Activated T-cell treated with anti-CD3 and anti-CD28 coated beads, Interleukin-2, amount 50 U/mL, for 72 hours (primary cell): Measurements from ENCODE around the gene CD63. TPM values are rescaled to one million over a fixed set of nuclear protein-coding genes. Genes with fewer than 3 reads are reported as not detected.

Source experiments
- ATAC-seq, 2 donors: fragments of 150-1000 bp; cut with Tn5 transposase; replicated peaks in 1 of 2; 2 replicates each; pipeline ENCODE4 v1.10.0; 2021; ENCODE audit warnings: moderate library complexity in 2 of 2, mild to moderate bottlenecking in 1 of 2
- DNase-seq, 2 donors: peaks; one replicate each; pipeline ENCODE4 v3.0.0; 2021 to 2022; ENCODE audit warnings: mixed read lengths in 1 of 2
- H3K27ac Mint-ChIP-seq: one replicate; pipeline ENCODE4 v1.8.0; 2022; ENCODE audit warnings: mild to moderate bottlenecking, moderate library complexity, mixed read lengths
- H3K27me3 Mint-ChIP-seq: one replicate; pipeline ENCODE4 v1.8.0; 2022; ENCODE audit warnings: low read depth, mixed read lengths
- H3K36me3 Mint-ChIP-seq, 2 donors: one replicate each; pipeline ENCODE4 v1.8.0; 2022; ENCODE audit warnings: mixed read lengths in 2 of 2, mild to moderate bottlenecking in 1 of 2; ENCODE audit not compliant: insufficient read depth in 2 of 2
- H3K4me1 Mint-ChIP-seq: one replicate; pipeline ENCODE4 v1.8.0; 2022; ENCODE audit warnings: low read depth, mixed read lengths
- H3K4me3 Mint-ChIP-seq, 2 donors: one replicate each; pipeline ENCODE4 v1.8.0; 2022; ENCODE audit warnings: mild to moderate bottlenecking in 2 of 2, mixed read lengths in 2 of 2, moderate library complexity in 2 of 2
- H3K9me3 Mint-ChIP-seq, 2 donors: one replicate each; pipeline ENCODE4 v1.8.0; 2022; ENCODE audit warnings: mixed read lengths in 2 of 2
- total RNA-seq, 2 donors: library from RNA; stranded (reverse); gene quantifications; one replicate each; pipeline ENCODE4 v1.2.3, GENCODE V29; 2022

The CD63 gene
- total RNA-seq, 2 donors from 2014 or later: 122 to 154 TPM

DNA sequence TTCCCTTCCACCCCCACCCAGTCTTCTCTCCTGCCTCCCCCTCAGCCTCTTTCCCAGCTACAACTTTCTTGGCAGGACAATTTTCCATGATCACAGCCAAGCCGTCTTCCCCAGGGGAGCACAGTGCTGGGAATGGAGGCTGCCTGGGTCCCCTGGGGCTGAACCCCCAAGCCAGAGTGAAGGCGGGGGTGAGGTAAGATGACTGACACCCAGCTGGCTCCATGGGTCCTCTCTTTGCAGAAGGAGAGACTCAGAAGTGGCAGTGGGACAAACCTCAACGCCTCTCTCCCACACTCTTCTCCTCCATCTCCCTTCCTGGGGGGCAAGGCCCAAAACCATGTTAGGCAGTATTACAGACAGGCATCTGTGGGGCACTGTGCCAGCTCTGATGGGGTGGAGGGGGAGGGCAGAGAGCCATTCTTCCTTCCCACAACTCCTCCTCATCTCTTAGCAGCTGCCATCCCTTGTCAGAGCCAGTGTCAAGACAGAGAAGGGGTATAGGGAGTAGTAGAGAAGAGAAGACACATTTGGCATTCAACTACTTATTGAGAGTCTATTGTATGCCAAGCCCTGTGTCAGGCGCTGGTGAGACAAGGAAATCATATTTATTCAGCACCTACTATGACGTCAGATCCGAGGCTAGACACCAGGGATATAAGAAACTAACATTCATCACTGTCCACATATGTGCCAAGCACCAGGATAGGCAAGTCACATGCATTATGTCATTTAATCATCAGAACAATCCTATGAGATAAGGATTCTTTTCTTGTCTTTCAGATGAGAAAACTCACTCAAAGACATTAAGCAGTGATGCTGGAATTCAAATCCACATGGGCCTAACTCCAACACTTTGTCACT is 24.7 kb downstream of the CD63 start:
- Mint-ChIP-seq H3K36me3 (peaks cover 0 to 1% of the 10 kb centered on the region in 2 donors), H3K4me1 (peaks cover 17% of the 10 kb centered on the region), H3K27ac (no peak overlapping the region), H3K9me3 (no peaks in the 10 kb centered on the region), H3K4me3 (no peak overlapping the region), H3K27me3 (peaks cover 21% of the 10 kb centered on the region)
- DNase-seq: no peak
- no peak for ATAC-seq

- Mint-ChIP-seq H3K4me1 (peaks cover 9% of the 10 kb centered on the region), H3K4me3 (no peak overlapping the region), H3K27me3 (peaks cover 13% of the 10 kb centered on the region), H3K27ac (no peak overlapping the region), H3K36me3 (peaks cover 0 to 1% of the 10 kb centered on the region in 2 donors), H3K9me3 (no peaks in the 10 kb centered on the region)
- no peak for DNase-seq
- ATAC-seq: no peak
Observed at GRCh38 chr12:55703288-55703687, 25.5 kb downstream of the CD63 start.

DNA sequence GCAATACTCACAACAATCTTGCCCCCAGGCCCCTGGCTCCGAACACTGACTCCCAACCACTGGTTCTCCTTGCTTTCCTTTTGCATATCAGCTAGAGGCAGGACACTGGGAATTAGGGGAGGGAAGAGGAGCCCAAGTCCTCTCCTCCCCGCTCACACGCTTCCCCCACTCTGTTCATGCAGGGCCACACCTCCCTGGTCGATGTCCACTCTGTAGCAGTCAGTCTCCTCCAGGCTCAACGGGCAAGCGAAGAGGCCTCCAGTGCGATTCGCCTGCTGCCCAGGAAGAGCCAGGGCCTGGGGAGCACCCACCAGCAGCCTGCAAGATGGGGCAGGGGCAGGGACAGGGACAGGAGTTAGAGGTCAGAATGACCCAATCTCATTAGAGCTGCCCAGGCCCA is 25.9 kb downstream of the CD63 start:
- peaks cover 0 to 1% of the 10 kb centered on the region in 2 donors for H3K36me3 Mint-ChIP-seq
- DNase-seq: no peak
- peaks cover 9% of the 10 kb centered on the region for H3K27me3 Mint-ChIP-seq
- H3K4me1 Mint-ChIP-seq: peaks cover 5% of the 10 kb centered on the region
- no peak overlapping the region for H3K4me3 Mint-ChIP-seq
- ATAC-seq: no peak
- no peak overlapping the region for H3K27ac Mint-ChIP-seq
- no peaks in the 10 kb centered on the region for H3K9me3 Mint-ChIP-seq

DNA sequence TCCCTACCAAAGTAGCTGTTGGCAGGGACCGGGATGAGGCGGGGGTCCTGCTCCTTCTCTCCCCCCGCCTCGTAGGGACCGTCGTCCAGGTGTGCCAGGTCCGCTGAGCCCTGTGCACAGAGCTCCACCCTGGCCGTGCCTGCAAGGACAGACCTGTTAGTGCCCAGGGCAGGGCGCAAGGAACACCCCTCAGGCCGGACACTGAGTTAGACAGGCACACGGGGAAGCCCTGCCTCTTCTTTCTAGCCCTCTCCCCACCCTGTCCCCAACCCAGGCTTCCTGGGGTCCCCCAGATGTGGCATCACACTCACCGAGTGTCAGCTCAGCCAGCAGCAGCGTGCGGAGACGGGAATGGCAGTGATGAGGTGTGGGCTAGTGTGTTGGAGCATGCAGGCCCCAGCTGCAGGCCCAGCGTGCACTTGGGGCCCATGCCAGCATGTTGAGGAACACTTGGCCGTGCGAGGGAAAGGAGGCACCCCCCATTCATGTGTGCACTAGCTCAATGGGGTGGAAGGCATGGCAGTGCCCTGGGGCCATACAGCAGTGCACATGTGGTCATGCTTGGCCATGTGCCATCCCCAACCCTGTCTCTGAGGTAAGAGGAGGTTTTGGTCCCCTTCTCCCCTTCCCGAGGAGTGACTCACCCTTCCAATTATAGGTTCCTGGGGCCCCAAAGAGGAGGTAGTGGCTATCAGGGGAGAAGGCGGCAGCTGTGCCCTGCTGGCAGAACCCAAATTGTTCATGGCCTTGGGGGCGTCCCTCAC is 28.4 kb downstream of the CD63 start:
- Mint-ChIP-seq H3K36me3 (peaks cover 0 to 1% of the 10 kb centered on the region in 2 donors), H3K4me1 (no peaks in the 10 kb centered on the region), H3K4me3 (no peak overlapping the region), H3K27me3 (no peaks in the 10 kb centered on the region), H3K27ac (no peak overlapping the region), H3K9me3 (no peaks in the 10 kb centered on the region)
- ATAC-seq: no peak
- DNase-seq: no peak

DNA sequence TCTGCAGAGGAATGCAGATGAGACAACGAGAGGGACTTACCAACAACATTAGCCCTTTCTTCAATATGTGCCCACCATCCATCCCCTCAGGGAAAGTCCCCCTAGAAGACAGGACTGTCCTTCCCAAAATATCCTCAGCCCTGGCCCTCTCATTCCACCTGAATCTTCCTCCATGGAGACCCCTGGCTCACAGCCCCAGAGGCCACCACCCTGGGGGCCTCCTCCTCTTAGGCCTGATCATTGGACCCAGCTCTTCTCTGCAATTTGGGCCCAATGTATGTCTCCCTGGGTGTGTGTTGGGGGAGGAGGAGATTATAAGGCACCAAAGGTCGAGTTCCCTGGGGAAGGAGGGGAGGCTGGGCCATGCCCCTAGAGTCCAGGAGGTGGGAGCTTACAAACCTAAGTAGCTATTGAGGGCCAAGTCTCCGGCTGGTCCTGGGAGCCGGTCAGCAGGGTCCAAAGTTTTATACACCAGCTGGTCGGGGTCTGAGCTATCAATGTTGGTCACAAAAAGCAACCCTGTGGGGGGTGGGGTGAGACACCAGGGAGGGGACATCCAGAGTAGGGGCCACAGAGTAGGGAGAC is 29.2 kb downstream of the CD63 start:
- Mint-ChIP-seq H3K36me3 (peaks cover 0 to 1% of the 10 kb centered on the region in 2 donors), H3K4me3 (no peak overlapping the region), H3K9me3 (no peaks in the 10 kb centered on the region), H3K4me1 (no peaks in the 10 kb centered on the region), H3K27me3 (no peaks in the 10 kb centered on the region), H3K27ac (no peak overlapping the region)
- ATAC-seq (no peak), DNase-seq (no peak)

- peaks cover 0 to 1% of the 10 kb centered on the region in 2 donors for H3K36me3 Mint-ChIP-seq
- no peak for DNase-seq
- no peaks in the 10 kb centered on the region for H3K9me3 Mint-ChIP-seq
- no peak overlapping the region for H3K4me3 Mint-ChIP-seq
- no peaks in the 10 kb centered on the region for H3K4me1 Mint-ChIP-seq
- no peak for ATAC-seq
- no peak overlapping the region for H3K27ac Mint-ChIP-seq
- no peaks in the 10 kb centered on the region for H3K27me3 Mint-ChIP-seq
Observed at GRCh38 chr12:55698965-55699364, 29.8 kb downstream of the CD63 start.

DNA sequence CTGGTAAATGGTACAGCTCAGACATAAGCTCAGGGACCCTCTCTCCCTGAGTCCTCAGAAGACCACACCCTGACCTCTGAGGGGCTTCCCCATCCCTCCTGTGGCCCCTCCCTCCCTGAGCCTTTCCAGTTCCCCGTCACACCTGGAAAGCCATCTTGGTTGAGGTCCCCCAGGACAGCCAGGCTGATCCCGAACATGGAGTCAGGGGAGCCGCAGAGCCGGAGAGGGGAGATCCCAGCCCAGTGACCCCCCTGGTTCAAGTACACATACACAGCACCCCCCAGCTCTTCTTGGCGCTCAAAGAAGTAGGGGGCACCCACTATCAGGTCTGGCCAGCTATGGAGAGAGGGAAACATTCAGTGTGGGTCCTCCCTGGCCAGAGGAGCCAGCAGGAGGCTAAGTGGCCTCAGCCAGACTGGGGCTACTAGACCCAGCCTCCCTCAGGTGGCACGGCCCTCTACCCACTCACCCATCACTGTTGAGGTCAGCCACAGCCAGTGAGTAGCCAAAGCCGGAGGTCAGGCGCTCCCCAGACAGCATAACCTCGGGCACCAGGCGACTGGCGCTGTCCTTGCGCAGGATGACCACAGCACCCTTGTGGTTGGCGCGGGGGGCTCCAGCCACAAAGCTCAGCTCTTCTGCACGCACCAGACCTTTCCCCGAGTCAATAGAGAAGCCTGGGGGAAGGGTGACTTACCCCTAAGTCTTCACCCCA is 30.4 kb downstream of the CD63 start:
- H3K27ac Mint-ChIP-seq: no peak overlapping the region
- no peak overlapping the region for H3K4me3 Mint-ChIP-seq
- peaks cover 0 to 1% of the 10 kb centered on the region in 2 donors for H3K36me3 Mint-ChIP-seq
- H3K9me3 Mint-ChIP-seq: no peaks in the 10 kb centered on the region
- no peaks in the 10 kb centered on the region for H3K27me3 Mint-ChIP-seq
- DNase-seq (no peak), ATAC-seq (no peak)
- H3K4me1 Mint-ChIP-seq: no peaks in the 10 kb centered on the region

DNA sequence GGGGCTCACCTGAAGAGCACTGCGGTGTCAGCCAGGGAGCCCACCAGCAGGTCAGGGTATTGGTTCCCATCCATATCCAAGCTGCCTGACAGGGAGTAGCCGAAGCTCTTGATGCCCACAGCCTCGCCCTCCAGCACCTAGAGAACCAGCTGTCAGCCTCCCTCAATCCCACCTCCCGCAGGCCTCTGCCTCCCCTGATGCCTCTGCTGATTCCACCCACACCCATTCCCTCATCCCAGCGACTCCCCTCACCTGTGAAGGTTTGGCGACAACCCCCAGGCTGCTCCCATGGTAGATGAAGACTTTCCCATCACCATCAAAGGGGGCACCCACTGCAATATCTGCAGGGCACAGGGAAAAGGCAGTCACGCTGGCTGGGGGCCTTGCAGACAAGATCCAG is 31.1 kb downstream of the CD63 start:
- no peaks in the 10 kb centered on the region for H3K4me1 Mint-ChIP-seq
- ATAC-seq: no peak
- no peak overlapping the region for H3K4me3 Mint-ChIP-seq
- no peaks in the 10 kb centered on the region for H3K9me3 Mint-ChIP-seq
- H3K27me3 Mint-ChIP-seq: no peaks in the 10 kb centered on the region
- DNase-seq: no peak
- no peak overlapping the region for H3K27ac Mint-ChIP-seq
- peaks cover 0 to 1% of the 10 kb centered on the region in 2 donors for H3K36me3 Mint-ChIP-seq

DNA sequence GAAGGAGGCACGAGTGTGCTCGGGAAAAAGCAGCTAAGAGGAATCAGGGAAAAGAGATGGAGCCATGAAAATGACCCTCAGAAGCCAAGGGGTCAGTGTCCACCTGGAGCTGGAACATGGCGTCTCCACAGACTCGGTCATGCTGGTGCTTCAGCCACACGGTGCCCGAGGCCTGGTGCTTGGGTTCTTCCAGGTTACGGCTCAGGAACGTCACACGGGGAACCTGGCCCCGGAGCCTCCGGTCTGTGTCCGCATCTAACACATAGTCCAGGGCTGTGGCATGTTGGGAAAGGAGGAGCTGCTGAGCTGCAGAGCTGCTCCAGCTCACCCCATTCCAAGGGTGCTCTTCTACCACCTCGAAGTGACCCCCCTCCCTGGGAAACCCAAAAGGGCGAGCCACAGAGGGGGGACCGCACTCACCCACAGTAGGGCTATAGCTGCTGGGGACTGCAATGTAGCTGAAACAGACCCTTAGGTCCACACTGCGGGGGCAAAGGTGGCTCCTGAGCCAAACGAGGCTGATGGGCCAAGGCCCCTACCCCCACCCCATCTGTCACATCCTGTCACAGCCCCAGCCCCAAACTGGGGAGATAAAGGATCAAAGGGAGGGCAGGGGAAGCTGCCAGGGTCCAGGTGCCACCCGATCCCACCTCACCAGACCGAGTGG is 31.9 kb downstream of the CD63 start:
- DNase-seq (no peak), ATAC-seq (no peak)
- H3K4me1 Mint-ChIP-seq: no peaks in the 10 kb centered on the region

GRCh38 chr12:55696141-55696540 is 32.7 kb downstream of the CD63 start:
- no peaks in the 10 kb centered on the region for H3K4me1 Mint-ChIP-seq
- no peaks in the 10 kb centered on the region for H3K27me3 Mint-ChIP-seq
- no peaks in the 10 kb centered on the region for H3K9me3 Mint-ChIP-seq
- H3K27ac Mint-ChIP-seq: no peak overlapping the region
- H3K36me3 Mint-ChIP-seq: peaks cover 0 to 1% of the 10 kb centered on the region in 2 donors
- ATAC-seq: no peak
- DNase-seq: no peak
- H3K4me3 Mint-ChIP-seq: no peak overlapping the region

More for the DNA sequence above, 31.9 kb downstream of the CD63 start:
- no peaks in the 10 kb centered on the region for H3K27me3 Mint-ChIP-seq
- H3K4me3 Mint-ChIP-seq: no peak overlapping the region
- no peaks in the 10 kb centered on the region for H3K9me3 Mint-ChIP-seq
- no peak overlapping the region for H3K27ac Mint-ChIP-seq
- H3K36me3 Mint-ChIP-seq: peaks cover 0 to 1% of the 10 kb centered on the region in 2 donors

- ATAC-seq (no peak), DNase-seq (no peak)
- Mint-ChIP-seq H3K36me3 (peaks cover 0 to 1% of the 10 kb centered on the region in 2 donors), H3K4me1 (no peaks in the 10 kb centered on the region), H3K27me3 (no peaks in the 10 kb centered on the region), H3K9me3 (no peaks in the 10 kb centered on the region), H3K27ac (no peak overlapping the region), H3K4me3 (no peak overlapping the region)
Observed at GRCh38 chr12:55695349-55695748, 33.5 kb downstream of the CD63 start.

GRCh38 chr12:55694651-55695050 is 34.2 kb downstream of the CD63 start:
- Mint-ChIP-seq H3K9me3 (no peaks in the 10 kb centered on the region), H3K27ac (no peak overlapping the region), H3K4me1 (no peaks in the 10 kb centered on the region), H3K4me3 (no peak overlapping the region), H3K36me3 (no peaks in the 10 kb centered on the region), H3K27me3 (no peaks in the 10 kb centered on the region)
- DNase-seq (no peak), ATAC-seq (no peak)
